Measurements from ENCODE around the gene PPP1R37.

DNA sequence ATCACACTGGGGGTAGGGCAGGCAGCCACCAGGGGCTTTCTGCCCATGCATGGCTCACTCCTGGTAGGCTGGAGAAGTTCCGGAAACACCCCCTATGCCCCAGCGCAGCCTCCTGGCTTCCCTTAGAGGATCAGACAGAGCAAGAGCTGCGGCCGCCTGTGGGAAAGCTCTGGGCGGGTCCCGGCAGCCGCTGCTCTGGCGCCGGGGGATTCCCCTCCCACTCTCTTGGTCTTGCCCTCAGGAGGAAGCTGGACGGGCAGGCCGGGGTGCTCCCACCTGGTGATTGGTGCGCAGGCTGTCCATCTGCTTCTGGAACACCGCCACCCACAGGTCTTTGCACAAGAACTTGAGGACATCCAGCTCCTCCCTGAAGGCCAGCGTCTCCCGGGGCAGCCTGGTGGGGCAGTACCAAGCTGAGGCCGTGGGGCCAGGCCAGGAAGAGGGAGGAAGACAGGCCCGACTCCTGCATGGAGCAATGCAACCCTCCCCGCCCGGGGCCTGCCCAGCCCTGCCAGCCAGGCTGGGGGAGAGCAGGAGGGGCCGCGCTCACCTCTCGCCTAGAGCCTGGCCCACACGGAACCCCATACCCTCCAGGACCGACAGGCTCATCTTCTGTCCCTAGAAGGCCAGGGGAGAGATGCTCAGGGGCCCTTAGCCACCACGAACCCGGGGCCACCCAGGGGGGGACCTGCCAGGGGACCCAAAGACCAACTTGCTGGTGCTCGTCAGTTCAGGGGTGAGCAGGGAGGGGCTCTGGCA is 71.8 kb downstream of the PPP1R37 start:
- TF ChIP-seq POLR2AphosphoS5 (IDR thresholded peaks at IDR 0.05; ENCODE audit: low read depth, low read length): no peak
- TF ChIP-seq POLR2A (IDR thresholded peaks at IDR 0.05; ENCODE audit: low read depth, low read length): no peak
